PFSK-1 (cell line): ENCODE measurements around the gene EIF5AL1.

ENCODE experiments used
- FOXP2 ChIP-seq: optimal IDR thresholded peaks from 2 replicates; pipeline ENCODE3; 2011; ENCODE audit warnings: borderline replicate concordance, control low read depth, inconsistent platforms; ENCODE audit not compliant: insufficient read depth; ENCODE audit errors: extremely low read length, extremely low read depth
- POLR2AphosphoS5 ChIP-seq: IDR thresholded peaks from 2 replicates; pipeline ENCODE4 v1.6.1; 2012; ENCODE audit warnings: low read depth, mild to moderate bottlenecking, control low read depth, low read length, moderate library complexity
- REST ChIP-seq, 2 experiments: IDR thresholded peaks; 2 replicates each; pipeline versions ENCODE4 v1.6.1 to v1.8.0; 2011 to 2012; ENCODE audit warnings: low read depth in 2 of 2, low read length in 2 of 2, control low read depth in 1 of 2, inconsistent platforms in 1 of 2, mild to moderate bottlenecking in 1 of 2, moderate library complexity in 1 of 2; ENCODE audit not compliant: insufficient read depth in 1 of 2
- SIN3A ChIP-seq: IDR thresholded peaks from 2 replicates; pipeline ENCODE4 v1.6.1; 2012; ENCODE audit warnings: mild to moderate bottlenecking, low read length, moderate library complexity, borderline replicate concordance; ENCODE audit not compliant: insufficient read depth
- TAF1 ChIP-seq: IDR thresholded peaks from 2 replicates; pipeline ENCODE4 v1.6.1; 2012; ENCODE audit warnings: low read length, control low read depth, borderline replicate concordance; ENCODE audit not compliant: insufficient read depth

- TF ChIP-seq POLR2AphosphoS5 (no peak), FOXP2 (no peak), REST (IDR thresholded peaks at IDR 0.05; ENCODE audit: insufficient read depth in 1 of 2, low read depth in 2 of 2, low read length in 2 of 2) (no peak), TAF1 (no peak), SIN3A (no peak)
Observed at GRCh38 chr10:79465341-79465740, 47.0 kb upstream of the EIF5AL1 start.
